Breast epithelium (tissue), 4 donors: ENCODE results near the gene ACR. TPM values are rescaled to one million over a fixed set of nuclear protein-coding genes. Genes with fewer than 3 reads are reported as not detected.

Experiments
- DNase-seq, 2 donors: peaks; one replicate each; pipeline ENCODE4 v3.0.0-alpha.2; 2019; ENCODE audit warnings: low spot score in 2 of 2
- H3K27ac ChIP-seq, 2 donors: fragments of 200-600 bp; sonication (generic) in 1 of 2; one replicate each; pipeline ENCODE4 v1.5.1; 2016 to 2019; ENCODE audit warnings: mild to moderate bottlenecking in 1 of 2
- H3K27me3 ChIP-seq, 2 donors: fragments of 200-600 bp; sonication (generic) in 1 of 2; one replicate each; pipeline versions ENCODE4 v1.5.1 to v1.6.0; 2017 to 2019; ENCODE audit warnings: control low read depth in 1 of 2, mild to moderate bottlenecking in 1 of 2
- H3K36me3 ChIP-seq: fragments of 200-600 bp; one replicate; pipeline ENCODE4 v1.5.1; 2019
- H3K4me1 ChIP-seq, 2 donors: fragments of 200-600 bp; sonication (generic); one replicate each; pipeline ENCODE4 v1.5.1; 2016 to 2019; ENCODE audit warnings: control low read depth in 1 of 2
- H3K4me3 ChIP-seq, 3 donors: fragments of 200-600 bp; sonication (generic); 1 replicate in 2 of 3; 2 replicates in 1 of 3; pipeline ENCODE4 v1.5.1; 2016 to 2019; ENCODE audit warnings: mild to moderate bottlenecking in 3 of 3, moderate library complexity in 2 of 3
- H3K9me3 ChIP-seq, 2 donors: fragments of 200-600 bp; sonication (generic) in 1 of 2; one replicate each; pipeline ENCODE4 v1.5.1; 2016 to 2019; ENCODE audit warnings: control low read depth in 1 of 2
- CTCF ChIP-seq, 3 donors: fragments of 450-650 bp; IDR thresholded peaks; one replicate each; pipeline ENCODE4 v1.5.1; 2016 to 2017; ENCODE audit warnings: antibody characterized with exemption in 3 of 3, mild to moderate bottlenecking in 3 of 3, moderate library complexity in 3 of 3
- POLR2A ChIP-seq: fragments of 450-650 bp; IDR thresholded peaks from one replicate; pipeline ENCODE4 v1.6.1; 2016; ENCODE audit warnings: antibody characterized with exemption, mild to moderate bottlenecking, moderate library complexity
- POLR2AphosphoS5 ChIP-seq, 3 donors: sonication (generic); formaldehyde crosslinking; IDR thresholded peaks; one replicate each; pipeline ENCODE4 v1.6.1; 2017; ENCODE audit warnings: antibody characterized with exemption in 3 of 3
- intact Hi-C: fragments of 100-400 bp; cut with DNase I; formaldehyde crosslinking; loops from one replicate; pipeline ENCODE4 v1.15.1; 2023; ENCODE audit warnings: low total_unique reads
- total RNA-seq, 3 donors: library from RNA; depleted of rRNA; stranded (reverse); fragments of >200 nt; gene quantifications; one replicate each; pipeline ENCODE4 v1.1.0, GENCODE V29; 2016

ACR gene
- total RNA-seq, 3 donors from 2014 or later: 0.44 to 0.80 TPM; not detected in 1

GRCh38 chr22:50702821-50703725 is 34.9 kb upstream of the ACR start:
- TF ChIP-seq POLR2AphosphoS5 (IDR thresholded peaks at IDR 0.05): no peak
- no peak for TF ChIP-seq CTCF (IDR thresholded peaks at IDR 0.05)
- no peak for TF ChIP-seq POLR2A
- Histone ChIP-seq H3K4me1 (no peaks in the 10 kb centered on the region), H3K9me3 (no peaks in the 10 kb centered on the region), H3K27ac (no peak overlapping the region), H3K4me3 (no peak overlapping the region), H3K27me3 (no peaks in the 10 kb centered on the region), H3K36me3 (no peaks in the 10 kb centered on the region)
- intact Hi-C loops: no loop called here
- DNase-seq: no peak

- Histone ChIP-seq H3K4me3 (no peak overlapping the region), H3K4me1 (no peaks in the 10 kb centered on the region), H3K27me3 (no peaks in the 10 kb centered on the region), H3K9me3 (no peaks in the 10 kb centered on the region), H3K36me3 (no peaks in the 10 kb centered on the region), H3K27ac (no peak overlapping the region)
- intact Hi-C loops: no loop called here
- DNase-seq: no peak
- TF ChIP-seq POLR2AphosphoS5 (IDR thresholded peaks at IDR 0.05): no peak
- no peak for TF ChIP-seq POLR2A
- TF ChIP-seq CTCF (IDR thresholded peaks at IDR 0.05): no peak
Measured at GRCh38 chr22:50703726-50704509, 34.1 kb upstream of the ACR start.

GRCh38 chr22:50704510-50705218 is 33.3 kb upstream of the ACR start:
- Histone ChIP-seq H3K27ac (no peak overlapping the region), H3K9me3 (no peaks in the 10 kb centered on the region), H3K36me3 (no peaks in the 10 kb centered on the region), H3K27me3 (no peaks in the 10 kb centered on the region), H3K4me1 (no peaks in the 10 kb centered on the region), H3K4me3 (no peak overlapping the region)
- intact Hi-C loops: no loop called here
- DNase-seq: no peak
- TF ChIP-seq CTCF (IDR thresholded peaks at IDR 0.05) (no peak), POLR2A (no peak), POLR2AphosphoS5 (IDR thresholded peaks at IDR 0.05) (no peak)

- no peak for TF ChIP-seq CTCF (IDR thresholded peaks at IDR 0.05)
- TF ChIP-seq POLR2AphosphoS5 (IDR thresholded peaks at IDR 0.05): no peak
- TF ChIP-seq POLR2A: no peak
- no peak overlapping the region for H3K4me3 ChIP-seq
- no peak for DNase-seq
- intact Hi-C loops: no loop called here
- no peaks in the 10 kb centered on the region for H3K9me3 ChIP-seq
- H3K27me3 ChIP-seq: no peaks in the 10 kb centered on the region
- no peaks in the 10 kb centered on the region for H3K4me1 ChIP-seq
- no peaks in the 10 kb centered on the region for H3K36me3 ChIP-seq
- no peak overlapping the region for H3K27ac ChIP-seq
Measured at GRCh38 chr22:50705219-50705691, 32.7 kb upstream of the ACR start.
